ENCODE data around the gene CLDN11.

DNA sequence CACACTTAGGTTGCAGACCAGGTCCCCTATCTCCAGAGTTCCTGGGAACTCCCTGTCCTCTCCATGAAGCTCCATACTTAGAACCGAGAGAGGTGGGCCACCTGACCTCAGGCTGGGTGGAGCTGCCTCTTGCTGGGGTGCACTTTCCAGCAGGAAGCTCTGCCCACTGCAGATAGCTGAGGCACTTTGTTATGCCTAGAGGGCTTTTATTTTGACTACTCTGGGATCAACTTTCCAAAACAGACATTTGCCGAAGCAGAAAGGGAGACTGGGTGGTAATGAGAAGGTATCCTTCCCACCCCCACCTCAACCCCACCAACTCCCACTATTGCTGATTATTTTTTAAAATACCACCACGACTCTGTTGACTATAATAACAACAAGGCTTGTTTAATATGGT, 54.7 kb downstream of the CLDN11 start:
- no peak for TF ChIP-seq CTCF (IDR thresholded peaks at IDR 0.05 in 2 of 3, conservative IDR thresholded peaks at IDR 0.05 in 1 of 3; ENCODE audit: borderline replicate concordance in 1 of 3, insufficient read depth in 1 of 3, low read depth in 2 of 3, low read length in 2 of 3)
- TF ChIP-seq RAD21 (IDR thresholded peaks at IDR 0.05; ENCODE audit: low read depth) = no peak
- TF ChIP-seq ZFX (IDR thresholded peaks at IDR 0.05) = no peak
- TF ChIP-seq EZH2 (IDR thresholded peaks at IDR 0.05) = no peak
- TF ChIP-seq, protein P1, sequence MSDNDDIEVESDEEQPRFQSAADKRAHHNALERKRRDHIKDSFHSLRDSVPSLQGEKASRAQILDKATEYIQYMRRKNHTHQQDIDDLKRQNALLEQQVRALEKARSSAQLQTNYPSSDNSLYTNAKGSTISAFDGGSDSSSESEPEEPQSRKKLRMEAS (IDR thresholded peaks at IDR 0.05) = no peak
- TF ChIP-seq EZH2phosphoT487 (IDR thresholded peaks at IDR 0.05; ENCODE audit: borderline replicate concordance) = no peak
- TF ChIP-seq SIN3A (IDR thresholded peaks at IDR 0.05; ENCODE audit: low read depth) = no peak
- no peak for TF ChIP-seq FOSL1 (IDR thresholded peaks at IDR 0.05; ENCODE audit: low read depth)
- TF ChIP-seq, protein P2, sequence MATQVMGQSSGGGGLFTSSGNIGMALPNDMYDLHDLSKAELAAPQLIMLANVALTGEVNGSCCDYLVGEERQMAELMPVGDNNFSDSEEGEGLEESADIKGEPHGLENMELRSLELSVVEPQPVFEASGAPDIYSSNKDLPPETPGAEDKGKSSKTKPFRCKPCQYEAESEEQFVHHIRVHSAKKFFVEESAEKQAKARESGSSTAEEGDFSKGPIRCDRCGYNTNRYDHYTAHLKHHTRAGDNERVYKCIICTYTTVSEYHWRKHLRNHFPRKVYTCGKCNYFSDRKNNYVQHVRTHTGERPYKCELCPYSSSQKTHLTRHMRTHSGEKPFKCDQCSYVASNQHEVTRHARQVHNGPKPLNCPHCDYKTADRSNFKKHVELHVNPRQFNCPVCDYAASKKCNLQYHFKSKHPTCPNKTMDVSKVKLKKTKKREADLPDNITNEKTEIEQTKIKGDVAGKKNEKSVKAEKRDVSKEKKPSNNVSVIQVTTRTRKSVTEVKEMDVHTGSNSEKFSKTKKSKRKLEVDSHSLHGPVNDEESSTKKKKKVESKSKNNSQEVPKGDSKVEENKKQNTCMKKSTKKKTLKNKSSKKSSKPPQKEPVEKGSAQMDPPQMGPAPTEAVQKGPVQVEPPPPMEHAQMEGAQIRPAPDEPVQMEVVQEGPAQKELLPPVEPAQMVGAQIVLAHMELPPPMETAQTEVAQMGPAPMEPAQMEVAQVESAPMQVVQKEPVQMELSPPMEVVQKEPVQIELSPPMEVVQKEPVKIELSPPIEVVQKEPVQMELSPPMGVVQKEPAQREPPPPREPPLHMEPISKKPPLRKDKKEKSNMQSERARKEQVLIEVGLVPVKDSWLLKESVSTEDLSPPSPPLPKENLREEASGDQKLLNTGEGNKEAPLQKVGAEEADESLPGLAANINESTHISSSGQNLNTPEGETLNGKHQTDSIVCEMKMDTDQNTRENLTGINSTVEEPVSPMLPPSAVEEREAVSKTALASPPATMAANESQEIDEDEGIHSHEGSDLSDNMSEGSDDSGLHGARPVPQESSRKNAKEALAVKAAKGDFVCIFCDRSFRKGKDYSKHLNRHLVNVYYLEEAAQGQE (IDR thresholded peaks at IDR 0.05; ENCODE audit: low read depth) = no peak
- TF ChIP-seq, protein P3, sequence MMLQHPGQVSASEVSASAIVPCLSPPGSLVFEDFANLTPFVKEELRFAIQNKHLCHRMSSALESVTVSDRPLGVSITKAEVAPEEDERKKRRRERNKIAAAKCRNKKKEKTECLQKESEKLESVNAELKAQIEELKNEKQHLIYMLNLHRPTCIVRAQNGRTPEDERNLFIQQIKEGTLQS (IDR thresholded peaks at IDR 0.05) = no peak
- no peak for TF ChIP-seq POLR2A (IDR thresholded peaks at IDR 0.05; ENCODE audit: borderline replicate concordance, extremely low read depth, insufficient read depth, insufficient read length)
- no peak for TF ChIP-seq JUND (IDR thresholded peaks at IDR 0.05)
- TF ChIP-seq SP1 (IDR thresholded peaks at IDR 0.05; ENCODE audit: low read depth) = no peak

Measured in HCT116 (cell line).